IMR-90 (cell line): ENCODE measurements around the gene IZUMO4. TPM values are rescaled to one million over a fixed set of nuclear protein-coding genes. Genes with fewer than 3 reads are reported as not detected.
A peak's percentile ranks its signal among the peaks of the same experiment; 100 is the strongest.

ENCODE experiments used
- ATAC-seq: fragments of 200-7000 bp; cut with Tn5 transposase; 2 replicates; pipeline ENCODE4 v1.9.1; 2020; ENCODE audit warnings: low read depth, mild to moderate bottlenecking, moderate library complexity
- BruUV-seq: library from RNA; stranded (reverse); fragments of 400-500 nt; replicated peaks from 2 replicates; lab custom pipeline; 2021; lab: Mats Ljungman, UMichigan
- CTCF ChIA-PET: fragments of 300-600 bp; formaldehyde crosslinking; extraction: SDS; loops from one replicate; lab custom pipeline; 2021; ENCODE audit warnings: antibody characterized with exemption; lab: Yijun Ruan, JAX
- POLR2A ChIA-PET: fragments of 300-600 bp; sonication (Branson Sonifier 250); formaldehyde crosslinking; loops from one replicate; lab custom pipeline; 2022; ENCODE audit warnings: antibody characterized with exemption; ENCODE audit not compliant: unreplicated experiment; lab: Charles Lee
- DNase-seq: peaks from one replicate; pipeline ENCODE4 v3.0.0; 2013
- H2AFZ ChIP-seq: replicated peaks from 2 replicates; pipeline ENCODE3; 2013; ENCODE audit warnings: low read length, mild to moderate bottlenecking; ENCODE audit not compliant: poor library complexity
- H2AK5ac ChIP-seq: 2 replicates; pipeline ENCODE4 v1.6.1; 2013; ENCODE audit warnings: low read depth, low read length, inconsistent platforms
- H2AK9ac ChIP-seq: replicated peaks from 2 replicates; pipeline ENCODE3; 2013; ENCODE audit warnings: mild to moderate bottlenecking, low read depth, low read length, moderate library complexity; ENCODE audit not compliant: poor library complexity
- H2BK120ac ChIP-seq: 2 replicates; pipeline ENCODE4 v1.6.1; 2013; ENCODE audit warnings: low read depth, low read length, inconsistent platforms
- H2BK15ac ChIP-seq: 3 replicates; pipeline ENCODE4 v1.6.1; 2013; ENCODE audit warnings: low read depth, low read length, inconsistent platforms
- H2BK20ac ChIP-seq: 2 replicates; pipeline ENCODE4 v1.6.1; 2013; ENCODE audit warnings: low read depth, mild to moderate bottlenecking, inconsistent platforms, low read length, moderate library complexity
- H2BK5ac ChIP-seq: 2 replicates; pipeline ENCODE4 v1.6.1; 2013; ENCODE audit warnings: mild to moderate bottlenecking, low read depth, low read length, inconsistent platforms; ENCODE audit not compliant: poor library complexity, severe bottlenecking
- H3K14ac ChIP-seq: replicated peaks from 2 replicates; pipeline ENCODE4 v1.6.1; 2013; ENCODE audit warnings: low read depth, low read length, inconsistent platforms
- H3K18ac ChIP-seq: 2 replicates; pipeline ENCODE4 v1.6.1; 2013; ENCODE audit warnings: low read depth, low read length, control low read depth
- H3K23ac ChIP-seq: 2 replicates; pipeline ENCODE4 v1.6.1; 2013; ENCODE audit warnings: low read depth, low read length, inconsistent platforms
- H3K27ac ChIP-seq: 2 replicates; pipeline ENCODE4 v1.5.1; 2013; ENCODE audit warnings: mild to moderate bottlenecking, control low read depth, low read length; ENCODE audit not compliant: insufficient read depth
- H3K27me3 ChIP-seq: 2 replicates; pipeline ENCODE4 v1.6.1; 2013; ENCODE audit warnings: low read length; ENCODE audit not compliant: control insufficient read depth, insufficient read depth
- H3K36me3 ChIP-seq: 2 replicates; pipeline ENCODE4 v1.6.1; 2013; ENCODE audit warnings: low read length, mixed read lengths; ENCODE audit not compliant: control insufficient read depth, insufficient read depth
- H3K4ac ChIP-seq: 2 replicates; pipeline ENCODE4 v1.6.1; 2013; ENCODE audit warnings: low read depth, low read length, inconsistent platforms
- H3K4me1 ChIP-seq: 2 replicates; pipeline ENCODE4 v1.6.1; 2013; ENCODE audit warnings: low read length, mixed read lengths; ENCODE audit not compliant: control insufficient read depth, insufficient read depth
- H3K4me2 ChIP-seq: 2 replicates; pipeline ENCODE4 v1.6.1; 2013; ENCODE audit warnings: low read depth, mild to moderate bottlenecking, control low read depth, low read length, moderate library complexity
- H3K4me3 ChIP-seq: 2 replicates; pipeline ENCODE4 v1.5.1; 2013; ENCODE audit warnings: low read depth, mild to moderate bottlenecking, control low read depth, low read length, moderate library complexity; ENCODE audit not compliant: insufficient read depth
- H3K56ac ChIP-seq: 2 replicates; pipeline ENCODE4 v1.6.1; 2013; ENCODE audit warnings: low read length, inconsistent platforms; ENCODE audit not compliant: insufficient read depth; ENCODE audit errors: extremely low read depth
- H3K79me1 ChIP-seq, 2 experiments: 2 replicates each; pipeline ENCODE4 v1.6.1; 2013; ENCODE audit warnings: low read length in 2 of 2, inconsistent platforms in 1 of 2, low read depth in 1 of 2
- H3K9ac ChIP-seq: 2 replicates; pipeline ENCODE4 v1.6.1; 2013; ENCODE audit warnings: low read depth, low read length, control low read depth
- H3K9me1 ChIP-seq: 2 replicates; pipeline ENCODE4 v1.6.1; 2013; ENCODE audit warnings: low read length, inconsistent platforms; ENCODE audit not compliant: insufficient read depth
- H3K9me3 ChIP-seq: 2 replicates; pipeline ENCODE4 v1.6.1; 2013; ENCODE audit warnings: low read length; ENCODE audit not compliant: control insufficient read depth, insufficient read depth
- H4K20me1 ChIP-seq: 2 replicates; pipeline ENCODE4 v1.6.1; 2013; ENCODE audit warnings: low read length, inconsistent platforms; ENCODE audit not compliant: insufficient read depth
- H4K5ac ChIP-seq: 2 replicates; pipeline ENCODE4 v1.6.1; 2013; ENCODE audit warnings: mild to moderate bottlenecking, low read depth, low read length, control low read depth
- H4K8ac ChIP-seq, 2 experiments: 2 replicates each; pipeline ENCODE4 v1.6.1; 2013; ENCODE audit warnings: low read depth in 2 of 2, low read length in 2 of 2, control low read depth in 1 of 2, inconsistent platforms in 1 of 2
- H4K91ac ChIP-seq: 2 replicates; pipeline ENCODE4 v1.6.1; 2013; ENCODE audit warnings: low read depth, low read length, inconsistent platforms; ENCODE audit not compliant: insufficient read depth
- BHLHE40 ChIP-seq: fragments of 150-350 bp; IDR thresholded peaks from 2 replicates; pipeline ENCODE4 v1.6.1; 2016; ENCODE audit warnings: mild to moderate bottlenecking, low read depth, low read length
- CHD1 ChIP-seq: IDR thresholded peaks from 2 replicates; pipeline ENCODE4 v1.6.1; 2012; ENCODE audit warnings: low read depth, low read length, improper control_type of control experiment
- CTCF ChIP-seq: conservative IDR thresholded peaks from 2 replicates; pipeline ENCODE4 v1.5.1; 2012; ENCODE audit warnings: mild to moderate bottlenecking, low read depth, low read length, improper control_type of control experiment
- MXI1 ChIP-seq: IDR thresholded peaks from 2 replicates; pipeline ENCODE4 v1.6.1; 2012; ENCODE audit warnings: low read depth, mild to moderate bottlenecking, low read length, moderate library complexity, borderline replicate concordance
- RCOR1 ChIP-seq: IDR thresholded peaks from 2 replicates; pipeline ENCODE4 v1.6.1; 2012; ENCODE audit warnings: mild to moderate bottlenecking, low read length, improper control_type of control experiment; ENCODE audit not compliant: insufficient replicate concordance
- SMC3 ChIP-seq: fragments of 150-350 bp; IDR thresholded peaks from 2 replicates; pipeline ENCODE4 v1.6.1; 2016; ENCODE audit warnings: low read depth, mild to moderate bottlenecking, antibody characterized with exemption, low read length, moderate library complexity
- USF2 ChIP-seq: fragments of 150-350 bp; IDR thresholded peaks from 2 replicates; pipeline ENCODE4 v1.6.1; 2017; ENCODE audit warnings: mild to moderate bottlenecking, antibody characterized with exemption, low read length, low read depth
- WGBS, 2 experiments: methylation state at CpG; one replicate each; pipeline versions ENCODE4 v1.1.5 to v1.1.7; 2013; ENCODE audit warnings: missing lambda C conversion rate in 2 of 2; ENCODE audit not compliant: insufficient read length in 1 of 2; ENCODE audit errors: extremely low coverage in 2 of 2; 5-methylcytosine and 5-hydroxymethylcytosine counted together
- dilution Hi-C: fragments of 300-500 bp; cut with HindIII; formaldehyde crosslinking; loops from one replicate; pipeline ENCODE4 v1.14.3; 2018; ENCODE audit warnings: low sequenced_read_pairs; ENCODE audit not compliant: unreplicated experiment
- in situ Hi-C: fragments of 300-500 bp; cut with MboI; formaldehyde crosslinking; loops from 3 replicates; pipeline ENCODE4 v1.14.3; 2019; ENCODE audit warnings: low sequenced_read_pairs, inconsistent platforms, mixed read lengths
- intact Hi-C: fragments of 100-400 bp; cut with micrococcal nuclease; formaldehyde crosslinking; loops from 2 replicates; pipeline ENCODE4 v1.10.0; 2022
- polyA plus RNA-seq, 3 experiments: library from polyadenylated mRNA; depleted of rRNA; stranded (reverse); fragments of >200 nt; gene quantifications; 2 replicates each; pipeline ENCODE4 v1.2.3, GENCODE V29; 2012; ENCODE audit warnings: low replicate concordance in 1 of 3
- total RNA-seq: library from RNA; depleted of rRNA; stranded (reverse); fragments of >200 nt; gene quantifications from 2 replicates; pipeline ENCODE4 v1.2.3, GENCODE V29; 2012

IZUMO4 gene
- total and polyA plus RNA-seq, 2 of the 4 experiments (the other 2 are of a cell fraction) = 0.72 to 2.8 TPM

GRCh38 chr19:2081873-2082810 is 14.6 kb upstream of the IZUMO4 start:
- no peaks in the 10 kb centered on the region for H3K27me3 ChIP-seq
- in situ Hi-C loops (no loop called here), dilution Hi-C loops (no loop called here), intact Hi-C loops (no loop called here)
- no peak overlapping the region for H2BK15ac ChIP-seq
- POLR2A ChIA-PET = no interaction called here
- peaks cover 50% of the 10 kb centered on the region for H3K36me3 ChIP-seq
- H2AK9ac ChIP-seq = peak overlapping the region; percentile 55
- H3K9ac ChIP-seq = no peak overlapping the region
- H3K4ac ChIP-seq = no peak overlapping the region
- no peak overlapping the region for H3K18ac ChIP-seq
- no peak for ATAC-seq
- no peak overlapping the region for H2BK20ac ChIP-seq
- no peak overlapping the region for H2AFZ ChIP-seq
- H3K4me3 ChIP-seq = no peak overlapping the region
- H3K4me2 ChIP-seq = no peak overlapping the region
- DNase-seq = no peak
- no peak overlapping the region for H3K23ac ChIP-seq
- peaks cover 24% of the 10 kb centered on the region for H4K20me1 ChIP-seq
- TF ChIP-seq SMC3 (no peak), BHLHE40 (no peak), CTCF (no peak), MXI1 (no peak), CHD1 (no peak), RCOR1 (no peak), USF2 (no peak)
- no TSS peak for BruUV-seq
- H2BK120ac ChIP-seq = no peak overlapping the region
- no peak overlapping the region for H2AK5ac ChIP-seq
- H3K27ac ChIP-seq = no peak overlapping the region
- CTCF ChIA-PET = no interaction called here
- H4K91ac ChIP-seq = no peak overlapping the region
- 91% methylated on average over 11 of the region's 30 CpGs; no CpG with 5 or more reads in 1 of the 2 experiments for whole genome bisulfite sequencing, 2 experiments
- H2BK5ac ChIP-seq = no peak overlapping the region
- H3K14ac ChIP-seq = no peak overlapping the region
- H3K4me1 ChIP-seq = no peaks in the 10 kb centered on the region
- no peak overlapping the region for H4K8ac ChIP-seq
- H3K9me3 ChIP-seq = no peaks in the 10 kb centered on the region
- H3K9me1 ChIP-seq = no peaks in the 10 kb centered on the region
- H4K5ac ChIP-seq = no peak overlapping the region
- H3K79me1 ChIP-seq = peaks cover 22 to 45% of the 10 kb centered on the region in 2 experiments; a peak in 3 of 4 replicates
- H3K56ac ChIP-seq = no peak overlapping the region
